Ovary (tissue), 9 donors: ENCODE data around the gene TAGLN. TPM values are rescaled to one million over a fixed set of nuclear protein-coding genes. Genes with fewer than 3 reads are reported as not detected.

Experiments used
- DNase-seq, 5 donors: peaks; one replicate each; pipeline ENCODE4 v3.0.0-alpha.2; 2019 to 2020
- H3K27ac ChIP-seq, 2 donors: fragments of 200-600 bp; one replicate each; pipeline versions ENCODE4 v1.5.1 to v1.8.0; 2019 to 2022
- H3K27me3 ChIP-seq: fragments of 200-600 bp; one replicate; pipeline ENCODE4 v1.8.0; 2022
- H3K36me3 ChIP-seq: fragments of 200-600 bp; sonication (generic); one replicate; pipeline ENCODE4 v1.5.1; 2019
- H3K4me1 ChIP-seq: one replicate; pipeline ENCODE4 v1.8.1; 2013; ENCODE audit warnings: mild to moderate bottlenecking, moderate library complexity; ENCODE audit not compliant: insufficient read depth
- H3K4me3 ChIP-seq: fragments of 200-600 bp; sonication (generic); one replicate; pipeline ENCODE4 v1.5.1; 2017
- H3K9me3 ChIP-seq, 2 donors: fragments of 200-600 bp in 1 of 2; sonication (generic) in 1 of 2; one replicate each; pipeline versions ENCODE4 v1.5.1 to v1.8.1; 2013 to 2019; ENCODE audit warnings: mild to moderate bottlenecking in 1 of 2, moderate library complexity in 1 of 2
- EP300 ChIP-seq: sonication (generic); formaldehyde crosslinking; IDR thresholded peaks from one replicate; pipeline ENCODE4 v1.6.1; 2017; ENCODE audit warnings: antibody characterized with exemption
- POLR2A ChIP-seq: fragments of 450-650 bp; IDR thresholded peaks from one replicate; pipeline ENCODE4 v1.6.1; 2017; ENCODE audit warnings: antibody characterized with exemption, mild to moderate bottlenecking, moderate library complexity
- WGBS, 3 donors: extraction: QIAGEN DNeasy Blood & Tissue Kit in 1 of 3; methylation state at CpG; one replicate each; pipeline versions ENCODE4 v1.1.5 to v1.1.7; 2013 to 2017; 5-methylcytosine and 5-hydroxymethylcytosine counted together
- intact Hi-C, 4 donors: fragments of 100-400 bp; cut with DNase I; formaldehyde crosslinking; loops; one replicate each; pipeline versions ENCODE4 v1.11.0 to v1.15.1; 2022 to 2023
- polyA plus RNA-seq, 2 donors: library from polyadenylated mRNA; stranded (reverse); fragments of 200-250 nt in 1 of 2; fragments of 350-450 nt in 1 of 2; fragmentation: Illumina TruSeq in 1 of 2; extraction: RNeasy Lipid Tissue Mini Kit (QIAGEN cat#74804) in 1 of 2; gene quantifications; one replicate each; pipeline ENCODE4 v1.2.3, GENCODE V29; 2013 to 2014
- total RNA-seq, 7 donors: library from RNA; depleted of rRNA in 2 of 7; stranded (reverse); fragments of >200 nt in 2 of 7; fragmentation: NEBNext Ultra II Directional in 3 of 7; extraction: Animal tissue kit (Norgen Biotek cat#: 25700) in 3 of 7; gene quantifications; one replicate each; pipeline versions ENCODE4 v1.1.0 to v1.2.4, GENCODE V29; 2016 to 2023
- TF ChIP-seq, protein P1 (sequence below), 3 donors: fragments of 450-650 bp in 2 of 3; fragments of 200-600 bp in 1 of 3; IDR thresholded peaks; one replicate each; pipeline versions ENCODE4 v1.5.1 to v1.8.0; 2016 to 2022; ENCODE audit warnings: antibody characterized with exemption in 3 of 3, mild to moderate bottlenecking in 1 of 3
- donor health status: DM: no; HTN: no; CAD: no; lungs with moderate emphysema.
- donor health status: DM: no; HTN: no; CAD: no.
- donor health status: Bipolar disorder and iron deficiency.
- donor health status: DM: yes; HTN: yes; CAD: no.
- donor health status: DM: no; HTN: no; CAD: no.
- donor health status: DM: yes; HTN: yes; CAD: no.

TAGLN gene
- total and polyA plus RNA-seq, 9 donors: 491 to 3,307 (median 1,598) TPM

DNA sequence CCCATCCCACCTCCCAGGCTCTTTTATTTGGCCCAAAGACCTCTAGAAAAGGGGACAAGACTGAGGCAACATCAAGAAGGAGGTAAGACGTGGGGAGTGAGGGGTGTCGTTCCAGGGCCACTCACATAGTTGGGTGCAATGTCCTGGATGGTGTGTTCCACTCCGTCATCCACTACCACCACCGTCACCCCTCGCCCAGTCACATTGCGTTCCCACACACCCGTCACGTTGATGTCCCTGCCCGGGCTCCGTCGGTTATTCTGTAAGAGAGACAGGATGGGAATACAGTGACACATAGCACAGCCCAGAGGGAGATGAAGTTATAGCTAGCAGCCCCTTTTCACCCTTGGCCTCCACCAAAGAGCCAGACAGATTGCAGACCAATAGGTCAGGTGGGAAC is 28.9 kb downstream of the TAGLN start:
- intact Hi-C loops: loop anchor here (5.0 to 10.0 kb wide), 10 partner anchors 46 to 496 kb away; partner anchors contain the start of genes APOA5 (in 1 of the 4), SIDT2 (in 1 of the 4) and SIK3 (in 1 of the 4)
- Histone ChIP-seq H3K9me3 (no peaks in the 10 kb centered on the region), H3K4me3 (no peak overlapping the region), H3K4me1 (peaks cover 1% of the 10 kb centered on the region), H3K27ac (no peak overlapping the region), H3K27me3 (no peaks in the 10 kb centered on the region), H3K36me3 (no peaks in the 10 kb centered on the region)
- TF ChIP-seq, protein P1, sequence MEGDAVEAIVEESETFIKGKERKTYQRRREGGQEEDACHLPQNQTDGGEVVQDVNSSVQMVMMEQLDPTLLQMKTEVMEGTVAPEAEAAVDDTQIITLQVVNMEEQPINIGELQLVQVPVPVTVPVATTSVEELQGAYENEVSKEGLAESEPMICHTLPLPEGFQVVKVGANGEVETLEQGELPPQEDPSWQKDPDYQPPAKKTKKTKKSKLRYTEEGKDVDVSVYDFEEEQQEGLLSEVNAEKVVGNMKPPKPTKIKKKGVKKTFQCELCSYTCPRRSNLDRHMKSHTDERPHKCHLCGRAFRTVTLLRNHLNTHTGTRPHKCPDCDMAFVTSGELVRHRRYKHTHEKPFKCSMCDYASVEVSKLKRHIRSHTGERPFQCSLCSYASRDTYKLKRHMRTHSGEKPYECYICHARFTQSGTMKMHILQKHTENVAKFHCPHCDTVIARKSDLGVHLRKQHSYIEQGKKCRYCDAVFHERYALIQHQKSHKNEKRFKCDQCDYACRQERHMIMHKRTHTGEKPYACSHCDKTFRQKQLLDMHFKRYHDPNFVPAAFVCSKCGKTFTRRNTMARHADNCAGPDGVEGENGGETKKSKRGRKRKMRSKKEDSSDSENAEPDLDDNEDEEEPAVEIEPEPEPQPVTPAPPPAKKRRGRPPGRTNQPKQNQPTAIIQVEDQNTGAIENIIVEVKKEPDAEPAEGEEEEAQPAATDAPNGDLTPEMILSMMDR (IDR thresholded peaks at IDR 0.05): no peak
- TF ChIP-seq POLR2A: no peak
- no peak for TF ChIP-seq EP300
- 91 to 95% (median 92%) methylated on average over 11 of the region's 11 CpGs for WGBS, 3 donors
- no peak for DNase-seq

DNA sequence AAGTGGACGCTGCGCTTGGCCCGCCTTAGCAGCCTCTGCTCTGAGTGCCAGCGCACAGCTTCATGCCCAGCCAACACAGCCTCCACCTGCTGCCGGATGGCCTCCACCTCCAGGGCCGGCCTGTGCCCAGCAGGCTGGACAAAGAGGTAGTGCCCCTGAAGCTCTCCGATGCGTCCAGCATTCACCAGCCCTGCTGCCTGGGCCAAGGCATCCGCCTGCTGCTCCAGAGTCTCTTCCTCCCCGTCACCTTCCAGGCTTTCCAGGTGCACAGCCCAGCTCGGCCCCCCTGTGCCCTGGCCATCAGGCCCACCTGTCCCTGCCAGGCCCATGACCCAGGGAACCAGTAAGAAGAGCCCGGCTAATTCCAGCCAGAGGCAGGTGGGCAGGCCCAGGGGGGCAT is 30.2 kb downstream of the TAGLN start:
- Histone ChIP-seq H3K27me3 (no peaks in the 10 kb centered on the region), H3K4me3 (no peak overlapping the region), H3K27ac (no peak overlapping the region), H3K9me3 (no peaks in the 10 kb centered on the region), H3K4me1 (peaks cover 1% of the 10 kb centered on the region), H3K36me3 (no peaks in the 10 kb centered on the region)
- intact Hi-C loops: loop anchor here (5.0 to 10.0 kb wide), 10 partner anchors 47 to 497 kb away; partner anchors contain the start of genes APOA5 (in 1 of the 4), SIDT2 (in 1 of the 4) and SIK3 (in 1 of the 4)
- WGBS, 3 donors: 91 to 95% (median 93%) methylated on average over 10 to 12 of the region's 12 CpGs
- DNase-seq: no peak
- TF ChIP-seq POLR2A (no peak), EP300 (no peak)
- TF ChIP-seq, protein P1 (IDR thresholded peaks at IDR 0.05): no peak

DNA sequence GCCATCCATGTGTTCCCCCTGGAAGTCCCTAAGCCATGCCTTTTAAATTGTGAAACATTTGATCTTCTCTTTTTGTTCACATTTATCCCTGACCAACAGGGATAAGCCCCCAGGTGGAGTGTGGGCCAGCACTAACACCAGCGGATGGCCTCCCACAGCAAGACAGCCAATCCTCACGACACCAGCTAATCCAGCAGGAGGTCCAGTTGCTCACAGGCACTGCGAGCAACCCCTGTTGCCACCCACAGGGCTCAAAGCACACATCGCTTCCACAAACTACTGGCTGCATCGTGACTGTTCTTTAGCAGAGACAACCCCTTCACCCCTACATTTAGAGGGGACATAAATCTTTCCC is 30.7 kb downstream of the TAGLN start:
- no peaks in the 10 kb centered on the region for H3K36me3 ChIP-seq
- H3K27ac ChIP-seq: no peak overlapping the region
- no peaks in the 10 kb centered on the region for H3K27me3 ChIP-seq
- no peak overlapping the region for H3K4me3 ChIP-seq
- intact Hi-C loops: loop anchor here (5.0 to 10.0 kb wide), 14 partner anchors 48 to 498 kb away; partner anchors contain the start of genes APOA5 (in 2 of the 4), BACE1 (in 2 of the 4), CEP164 (in 1 of the 4) and SIDT2 (in 1 of the 4)
- no peaks in the 10 kb centered on the region for H3K9me3 ChIP-seq
- no peak for DNase-seq
- H3K4me1 ChIP-seq: peaks cover 1% of the 10 kb centered on the region
- WGBS, 3 donors: 78 to 84% (median 80%) methylated on average over 5 of the region's 5 CpGs
- TF ChIP-seq, protein P1 (IDR thresholded peaks at IDR 0.05): no peak
- no peak for TF ChIP-seq EP300
- no peak for TF ChIP-seq POLR2A

DNA sequence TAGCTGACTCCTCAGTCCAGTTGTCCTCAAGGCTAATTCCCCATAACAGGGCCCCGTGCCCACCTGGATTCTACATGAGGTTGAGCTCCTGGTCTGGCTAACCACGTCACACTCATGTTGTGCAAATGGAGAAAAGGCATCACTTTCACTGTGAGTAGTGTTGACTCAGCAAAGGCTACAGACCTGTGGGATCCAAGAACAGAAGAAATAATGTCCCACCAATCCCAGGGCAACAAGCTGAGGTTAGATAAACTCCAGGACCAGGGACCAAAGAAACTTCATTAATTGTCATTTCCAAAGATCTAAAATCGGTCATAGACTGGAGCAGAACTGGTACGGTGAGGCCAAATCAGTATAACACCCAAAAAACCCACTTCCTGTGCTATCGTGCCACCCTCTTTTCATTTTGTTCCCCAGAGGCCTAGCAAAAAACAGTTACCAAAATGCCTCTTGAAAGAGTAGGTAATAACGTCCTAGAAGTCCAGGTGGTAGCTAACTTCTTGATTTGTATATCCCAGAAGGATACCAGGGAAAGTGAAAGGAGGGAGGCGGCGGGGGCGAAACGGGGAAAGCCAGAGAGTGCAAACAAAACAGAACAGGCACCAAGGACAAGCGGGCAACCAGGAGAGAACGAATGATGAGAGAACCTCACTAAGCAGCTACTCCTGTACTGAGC is 31.3 kb downstream of the TAGLN start:
- Histone ChIP-seq H3K36me3 (no peaks in the 10 kb centered on the region), H3K27ac (no peak overlapping the region), H3K27me3 (no peaks in the 10 kb centered on the region), H3K9me3 (no peaks in the 10 kb centered on the region), H3K4me1 (peaks cover 1% of the 10 kb centered on the region), H3K4me3 (no peak overlapping the region)
- 62 to 71% (median 66%) methylated on average over 12 of the region's 12 CpGs for WGBS, 3 donors
- TF ChIP-seq, protein P1 (IDR thresholded peaks at IDR 0.05): no peak
- no peak for TF ChIP-seq EP300
- no peak for TF ChIP-seq POLR2A
- no peak for DNase-seq
- intact Hi-C loops: loop anchor here (5.0 to 10.0 kb wide), 4 partner anchors 84 to 438 kb away; partner anchors contain the start of genes BACE1 (in 2 of the 4), APOA5 (in 1 of the 4) and CEP164 (in 1 of the 4)
